Regular cardiac myocyte (primary cell): ENCODE data around the gene SCARB2. TPM values are rescaled to one million over a fixed set of nuclear protein-coding genes. Genes with fewer than 3 reads are reported as not detected.

Experiments used
- total RNA-seq: library from RNA; depleted of rRNA; stranded (reverse); fragments of >200 nt; gene quantifications from 2 replicates; pipeline ENCODE4 v1.2.3, GENCODE V29; 2014

Gene SCARB2
- 144 and 264 TPM in 2 replicates for total RNA-seq

GRCh38 chr4:76213415-76214176 is at the start of gene SCARB2:
SCARB2 (minus strand) TSS chr4:76213824; CDS start chr4:76213543, 281 bp downstream.

GRCh38 chr4:76251441-76252270 is 38.0 kb upstream of the SCARB2 start, which contains the start of gene FAM47E:
FAM47E (plus strand) TSS chr4:76251721; CDS start chr4:76251747, 26 bp downstream.

GRCh38 chr4:76148142-76148865 is 65.3 kb downstream of the SCARB2 start, which contains the start of gene NUP54:
NUP54 (minus strand) TSS chr4:76148397; CDS start chr4:76148374, 23 bp downstream.

Other genes starting within 250 kb of the SCARB2 start
- gene SDAD1, start 222.9 kb downstream of the SCARB2 start, total RNA-seq: 29.7 and 33.5 TPM in 2 replicates
- gene CXCL9, start 206.3 kb downstream of the SCARB2 start, total RNA-seq: not detected in 2 replicates
- gene CXCL10, start 190.3 kb downstream of the SCARB2 start, total RNA-seq: under 0.01 and 0.28 TPM in 2 replicates
- gene CXCL11, start 177.8 kb downstream of the SCARB2 start, total RNA-seq: not detected in 2 replicates
- 0.56 TPM in 1 of 2 replicates, not detected in the other for gene ART3, start 139.1 kb downstream of the SCARB2 start, total RNA-seq
- gene NUP54, start 65.4 kb downstream of the SCARB2 start, total RNA-seq: 61.5 and 65.7 TPM in 2 replicates
- under 0.01 and 0.19 TPM in 2 replicates for gene FAM47E, start 37.9 kb upstream of the SCARB2 start, total RNA-seq
- gene STBD1, start 92.9 kb upstream of the SCARB2 start, total RNA-seq: 8.8 and 14.4 TPM in 2 replicates
- gene CCDC158, start 207.3 kb upstream of the SCARB2 start, total RNA-seq: 0.19 and 1.1 TPM in 2 replicates
- 3.3 and 3.9 TPM in 2 replicates for gene SHROOM3, start 221.4 kb upstream of the SCARB2 start, total RNA-seq